CD4-positive, alpha-beta T cell treated with Interleukin-17A for 4 hours (primary cell): ENCODE results near the gene RPS6KA2.
A peak's percentile ranks its signal among the peaks of the same experiment; 100 is the strongest.
"Not testable (repeated sequence)": the region's sequence is repeated elsewhere in the genome, so short reads cannot be mapped to it uniquely, and the experiment has no call there.

Experiments used
- DNase-seq: peaks from one replicate; pipeline ENCODE4 v3.0.0-alpha.2; 2020; ENCODE audit warnings: mixed read lengths

Gene RPS6KA2

DNA sequence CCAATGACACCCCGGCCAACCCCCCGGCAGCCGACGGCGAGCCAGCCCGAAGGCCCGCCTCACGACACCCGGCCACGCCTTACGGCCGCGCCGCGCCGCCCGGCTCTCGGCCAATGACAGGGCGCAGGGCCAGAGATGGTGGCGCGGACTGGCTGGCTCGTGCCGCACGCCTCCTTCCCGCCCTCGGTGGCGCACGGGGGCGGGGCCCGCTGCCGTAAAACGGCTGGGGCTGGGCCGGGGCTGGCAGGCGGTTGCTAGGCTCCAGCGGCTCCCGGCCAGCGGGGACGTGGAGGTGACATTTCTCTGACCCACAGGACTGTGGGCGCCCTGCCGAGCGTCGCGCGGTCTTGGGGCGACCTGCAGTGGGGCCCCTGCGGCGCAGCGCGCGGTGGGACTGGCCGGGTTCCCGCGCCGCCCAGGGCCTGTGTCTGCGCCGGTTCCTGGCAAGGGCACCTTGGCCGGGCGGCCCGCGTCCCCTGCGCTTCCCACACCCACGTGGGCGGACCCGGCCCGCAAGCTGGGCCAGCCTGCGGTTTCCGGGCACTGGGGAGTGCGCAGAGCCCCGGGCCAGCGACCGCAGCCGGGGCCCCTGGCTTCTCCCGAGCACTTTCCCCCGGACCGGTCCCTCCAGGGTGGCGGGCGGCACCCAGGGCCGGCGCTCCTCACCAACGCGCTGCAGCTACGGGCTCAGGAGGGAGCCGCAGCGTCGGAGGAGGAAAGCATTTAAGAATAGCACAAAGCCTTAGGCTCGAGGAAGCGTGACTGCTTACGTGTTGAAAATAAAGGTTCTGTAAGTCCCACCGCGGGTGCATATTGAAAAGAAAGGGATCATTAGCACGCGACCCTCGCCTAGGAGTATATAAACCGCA, 243.9 kb downstream of the RPS6KA2 start, which contains the start of gene MPC1:
TSS of gene MPC1 (minus strand) at position 8 of the 869 bp plus-strand sequence. CDS start 64 bp downstream, outside the sequence.
- peak; percentile 94 for DNase-seq

DNA sequence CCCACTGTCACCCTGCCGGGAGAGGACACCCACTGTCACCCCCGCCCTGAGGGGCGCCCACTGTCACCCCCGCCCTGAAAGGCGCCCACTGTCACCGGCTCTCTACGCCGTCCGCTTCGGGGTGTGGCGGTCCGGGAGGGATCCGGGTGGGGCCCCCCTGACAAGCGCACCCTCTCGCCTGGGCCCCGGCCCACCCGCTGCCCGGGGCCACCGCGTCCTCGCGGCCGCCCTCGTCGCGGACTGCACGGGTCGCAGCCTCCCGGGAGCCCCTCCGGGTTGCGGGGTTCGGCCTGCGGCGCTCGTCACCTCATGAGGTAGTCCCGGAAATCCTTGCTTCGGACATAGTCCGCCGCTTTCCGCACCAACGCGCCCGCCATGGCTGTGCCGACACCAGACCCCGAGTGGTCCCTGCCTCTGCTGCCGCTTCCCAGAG, 244.5 kb downstream of the RPS6KA2 start:
- DNase-seq: no peak

DNA sequence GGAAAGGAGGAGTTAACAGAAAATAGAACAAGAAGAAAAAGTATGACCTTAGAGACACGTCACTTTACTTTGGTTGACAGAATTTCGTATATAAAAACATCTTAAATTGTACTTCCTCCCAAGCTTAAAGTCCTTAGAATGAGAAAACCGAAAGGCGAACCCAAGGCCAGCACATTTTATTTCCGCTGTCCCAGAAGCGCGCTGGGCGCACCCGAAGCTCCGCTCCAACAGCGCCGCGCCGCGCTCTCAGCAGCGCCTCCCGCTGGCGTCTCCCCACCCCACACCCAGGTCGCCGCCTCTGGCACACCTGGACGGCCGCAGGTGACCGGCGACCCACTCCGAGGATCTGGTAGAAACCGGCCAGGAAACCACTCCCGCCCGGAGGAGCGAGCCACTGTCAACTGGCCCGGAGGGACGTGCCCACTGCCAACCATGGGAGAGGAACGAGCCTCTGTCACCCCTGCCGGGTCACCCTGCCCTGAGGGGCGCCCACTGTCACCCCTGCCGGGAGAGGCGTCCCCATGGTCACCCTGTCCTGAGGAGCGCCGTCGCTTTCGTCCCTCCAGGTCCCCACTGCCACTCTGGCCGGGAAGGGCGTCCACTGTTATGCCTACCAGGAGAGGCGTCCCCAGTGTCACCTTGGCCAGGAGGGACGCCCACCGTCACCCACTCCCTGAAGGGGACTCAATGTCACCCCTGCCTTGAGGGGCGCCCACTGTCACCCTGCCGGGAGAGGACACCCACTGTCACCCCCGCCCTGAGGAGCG, 245.1 kb downstream of the RPS6KA2 start:
- peak; percentile 75 for DNase-seq

DNA sequence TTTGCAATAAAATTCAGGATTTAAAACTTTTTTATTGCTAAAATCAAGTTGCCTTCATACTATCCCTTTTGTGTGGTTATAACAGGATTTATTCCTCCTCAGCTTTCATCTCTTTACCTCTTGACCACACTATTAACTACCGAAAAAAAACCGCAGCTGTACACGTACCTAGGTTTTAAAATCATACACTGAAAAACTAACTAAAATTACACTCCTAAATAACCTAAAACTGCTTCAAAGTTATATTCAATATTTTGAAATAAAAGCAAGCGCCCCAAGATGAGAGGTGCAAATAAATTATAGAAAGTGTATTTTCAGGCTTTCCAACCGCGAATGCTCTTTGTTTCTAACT, 245.7 kb downstream of the RPS6KA2 start:
- no peak for DNase-seq

DNA sequence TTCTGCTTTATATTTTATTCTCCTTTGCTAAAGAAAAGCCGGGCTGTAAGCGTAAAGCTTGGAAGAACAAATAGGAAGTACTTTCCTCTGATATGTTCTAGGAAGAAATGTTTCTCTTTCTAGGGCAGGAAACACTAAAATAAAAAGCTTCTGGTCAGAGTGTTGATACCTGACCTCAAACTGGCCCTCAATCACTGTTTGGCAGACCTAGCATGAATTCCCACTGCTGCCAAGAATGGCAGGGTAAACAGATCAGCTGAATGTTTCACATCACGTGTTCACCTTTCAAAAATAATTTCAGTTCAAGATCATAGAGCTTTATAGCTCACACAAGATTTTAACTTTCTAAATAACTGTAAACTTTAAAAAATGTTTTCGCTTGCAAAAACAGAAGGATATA, 247.3 kb downstream of the RPS6KA2 start:
- DNase-seq: no peak

DNA sequence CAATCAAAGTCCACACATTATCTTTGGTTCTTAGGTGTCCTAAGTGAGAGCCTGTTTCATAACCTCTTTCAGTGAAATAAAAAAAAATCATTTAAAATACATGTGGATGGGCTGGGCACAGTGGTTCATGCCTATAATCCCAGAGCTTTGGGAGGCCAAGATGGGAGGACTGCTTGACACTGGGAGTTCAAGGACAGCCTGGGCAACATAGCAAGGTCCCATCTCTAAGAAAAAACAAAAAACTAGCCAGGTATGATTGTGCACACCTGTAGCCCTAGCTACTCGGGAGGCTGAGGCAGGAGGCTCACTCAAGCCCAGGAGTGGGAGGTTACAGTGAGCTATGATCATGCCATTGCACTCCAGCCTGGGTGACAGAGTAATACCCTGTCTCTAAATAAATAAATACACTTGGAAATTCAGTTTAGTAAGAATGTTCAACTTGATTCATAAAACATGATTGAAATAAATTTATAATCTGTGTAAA, 247.9 kb downstream of the RPS6KA2 start:
- no peak for DNase-seq

DNA sequence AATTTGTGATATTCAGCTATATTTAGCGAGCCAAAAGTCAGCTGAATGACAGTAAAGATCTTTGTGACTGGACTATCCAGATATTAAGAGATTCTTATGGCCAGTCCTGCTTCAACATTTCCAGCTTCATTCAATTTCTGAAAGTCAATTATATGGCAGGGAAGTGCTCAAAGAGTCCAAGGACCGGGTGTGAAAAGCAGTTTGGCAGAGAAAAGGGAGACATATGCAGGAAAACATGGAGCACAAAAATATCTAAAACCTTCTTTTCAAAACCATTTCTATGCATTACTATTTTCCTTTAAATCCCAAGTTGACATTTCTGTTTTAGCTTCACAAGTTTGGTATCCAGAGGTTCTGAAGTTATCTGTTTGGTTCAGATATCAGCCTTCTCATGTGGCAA, 249.3 kb downstream of the RPS6KA2 start:
- no peak for DNase-seq

DNA sequence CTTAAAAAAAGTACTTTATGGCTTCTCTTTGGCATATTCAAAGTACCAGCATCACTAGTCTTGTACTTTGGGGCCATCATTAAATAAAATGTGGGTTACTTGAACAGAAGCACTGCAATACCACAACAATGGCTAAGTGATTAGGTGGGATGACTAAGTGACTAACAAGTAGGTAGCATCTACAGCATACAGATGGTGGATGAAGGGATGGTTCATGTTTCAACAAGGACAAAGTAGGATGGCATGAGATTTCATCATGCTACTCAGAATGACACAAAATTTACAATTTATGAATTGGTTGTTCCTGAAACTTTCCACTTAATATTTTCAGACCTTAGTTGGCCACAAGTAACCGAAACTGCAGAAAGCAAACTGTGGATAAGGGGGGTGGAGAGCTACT, 252.0 kb downstream of the RPS6KA2 start:
- DNase-seq: no peak

DNA sequence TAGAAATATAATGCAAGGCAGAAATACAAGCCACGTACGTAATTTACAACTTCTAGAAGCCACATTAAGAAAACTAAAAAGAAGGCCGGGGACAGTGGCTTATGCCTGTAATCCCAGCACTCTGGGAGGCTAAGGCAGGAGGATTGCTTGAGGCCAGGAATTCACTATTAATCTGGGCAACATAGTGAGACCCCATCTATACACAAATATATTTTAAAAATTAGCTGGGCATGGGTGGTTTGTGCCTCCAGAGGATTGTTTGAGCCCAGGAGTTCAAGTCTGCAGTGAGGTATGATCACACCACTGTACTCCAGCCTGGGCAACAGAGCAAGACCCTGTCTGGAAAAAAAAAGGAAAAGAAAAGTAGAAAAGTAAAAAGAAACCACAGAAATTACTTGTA, 256.6 kb downstream of the RPS6KA2 start:
- DNase-seq: no peak

DNA sequence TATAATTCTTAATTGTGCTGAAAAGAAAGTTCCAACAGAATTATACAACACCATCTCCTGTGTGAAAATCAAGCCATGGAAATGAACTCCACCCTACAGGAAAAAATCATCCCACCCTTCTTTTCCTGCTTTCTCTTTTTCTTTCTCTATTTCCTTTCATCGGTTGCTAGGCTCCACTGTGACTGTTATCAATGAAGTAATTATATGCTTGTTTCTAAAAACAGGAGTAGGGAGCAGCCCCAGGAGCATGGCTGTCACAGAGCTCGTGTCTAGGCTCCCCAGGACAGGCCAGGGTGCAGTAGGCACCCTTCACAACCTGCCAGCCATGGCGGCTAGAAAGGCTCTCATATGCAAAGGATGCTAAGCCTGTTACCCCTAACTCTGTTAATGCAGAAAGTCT, 257.3 kb downstream of the RPS6KA2 start:
- DNase-seq: no peak

DNA sequence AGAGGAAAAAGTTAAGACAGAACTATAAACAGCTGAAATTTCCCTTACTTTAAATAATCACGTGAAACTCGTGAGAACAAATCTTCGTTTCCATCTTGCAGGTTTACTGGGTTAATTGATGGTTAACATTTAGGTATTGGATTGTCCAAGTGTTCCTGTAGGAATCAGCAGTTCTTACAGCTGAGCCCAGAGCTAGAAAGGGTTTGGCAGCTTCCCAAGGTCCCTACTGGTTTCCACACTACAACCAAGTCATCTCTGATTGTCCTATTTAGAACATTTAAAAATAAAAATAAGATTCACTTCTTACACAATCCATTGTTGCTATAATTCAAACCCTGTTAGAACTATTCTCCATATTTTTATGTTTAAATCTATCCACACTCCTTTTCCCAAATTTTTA, 260.1 kb downstream of the RPS6KA2 start:
- no peak for DNase-seq

DNA sequence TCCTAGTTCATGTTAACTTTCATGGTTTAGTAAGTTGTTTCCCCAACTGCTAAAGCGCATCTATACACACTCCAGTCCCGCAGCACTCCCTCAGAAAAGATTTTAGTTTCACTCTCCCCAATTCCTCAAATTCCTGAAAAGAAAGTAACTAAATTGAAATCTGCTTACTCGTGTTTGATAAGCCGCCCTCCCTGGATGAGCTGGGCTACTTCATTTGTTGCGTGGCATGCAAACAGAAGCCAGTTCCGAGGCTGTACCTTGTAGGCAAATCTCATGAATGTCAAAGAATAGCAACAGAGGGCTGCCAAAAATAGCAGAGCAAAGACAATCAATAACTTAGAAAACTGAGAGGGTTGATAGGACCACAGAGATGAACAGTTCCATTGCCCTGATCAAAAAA, 261.2 kb downstream of the RPS6KA2 start:
- no peak for DNase-seq

DNA sequence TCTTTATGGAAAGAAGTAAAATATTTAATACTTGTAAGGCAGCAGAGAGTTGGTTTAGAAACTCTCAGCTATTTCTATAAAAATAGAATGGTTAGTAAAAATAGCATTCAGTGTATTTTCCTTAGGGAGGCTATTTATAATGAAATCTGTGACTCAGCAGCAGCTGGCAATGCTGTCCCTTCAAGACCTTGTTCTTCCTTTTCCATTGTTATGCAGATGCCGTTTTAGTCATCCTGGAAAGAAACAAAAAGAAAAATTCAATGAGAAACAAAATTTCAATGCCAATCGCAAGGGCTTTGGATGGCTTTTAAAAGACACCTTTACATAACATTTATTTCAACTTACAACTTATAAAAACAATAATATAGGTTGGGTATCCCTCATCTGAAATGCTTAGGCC, 261.8 kb downstream of the RPS6KA2 start:
- no peak for DNase-seq

DNA sequence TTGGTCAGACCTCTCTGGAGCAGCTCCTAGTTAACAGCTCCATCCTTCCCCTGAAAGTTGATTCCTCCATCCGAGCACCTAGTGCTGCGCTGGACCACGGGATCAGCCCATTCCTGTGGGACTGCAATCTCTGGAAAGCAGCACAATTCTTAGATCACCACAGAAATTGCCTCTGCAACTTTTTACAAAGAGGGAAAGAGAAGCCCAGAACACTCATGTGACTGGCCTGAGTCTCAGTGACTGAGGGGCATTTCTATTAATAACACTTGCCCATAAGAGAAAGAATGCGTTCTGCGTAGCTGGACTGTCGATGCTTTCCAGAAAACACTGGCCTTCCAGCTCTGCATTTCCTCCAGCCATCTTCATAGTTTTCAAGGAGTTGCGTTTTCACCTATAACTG, 262.6 kb downstream of the RPS6KA2 start:
- no peak for DNase-seq

DNA sequence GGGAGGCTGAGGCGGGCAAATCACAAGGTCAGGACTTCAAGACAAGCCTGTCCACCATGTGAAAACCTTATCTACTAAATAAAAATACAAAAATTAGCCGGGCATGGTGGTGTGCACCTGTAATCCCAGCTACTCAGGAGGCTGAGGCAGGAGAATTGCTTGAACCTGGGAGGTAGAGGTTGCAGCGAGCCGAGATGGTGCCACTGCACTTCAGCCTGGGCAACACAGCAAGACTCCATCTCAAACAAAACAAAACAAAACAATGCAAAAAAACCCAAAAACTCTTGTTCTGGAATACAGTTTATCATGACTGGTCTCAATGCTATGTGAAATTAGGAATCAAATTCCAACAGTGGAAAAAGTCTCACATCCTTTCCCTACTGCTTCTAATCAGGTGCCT, 264.6 kb downstream of the RPS6KA2 start:
- DNase-seq: not testable (repeated sequence)

DNA sequence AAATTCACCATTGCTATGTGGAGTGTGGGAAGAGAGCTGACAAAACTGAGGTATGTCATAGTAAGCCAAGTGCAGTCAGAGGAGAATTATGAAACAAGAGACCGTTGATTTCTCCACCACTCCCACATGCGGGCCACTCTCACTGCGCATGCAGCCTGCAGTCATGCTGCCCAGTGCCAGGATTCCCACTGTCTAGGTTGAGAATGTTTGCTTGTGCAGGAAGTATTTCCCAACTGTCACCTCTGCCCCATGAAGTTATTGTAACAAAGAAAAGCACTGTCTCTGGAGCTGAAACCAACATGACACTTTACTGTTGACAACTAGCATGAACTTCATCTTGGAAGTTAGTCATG, 266.0 kb downstream of the RPS6KA2 start:
- DNase-seq: no peak

DNA sequence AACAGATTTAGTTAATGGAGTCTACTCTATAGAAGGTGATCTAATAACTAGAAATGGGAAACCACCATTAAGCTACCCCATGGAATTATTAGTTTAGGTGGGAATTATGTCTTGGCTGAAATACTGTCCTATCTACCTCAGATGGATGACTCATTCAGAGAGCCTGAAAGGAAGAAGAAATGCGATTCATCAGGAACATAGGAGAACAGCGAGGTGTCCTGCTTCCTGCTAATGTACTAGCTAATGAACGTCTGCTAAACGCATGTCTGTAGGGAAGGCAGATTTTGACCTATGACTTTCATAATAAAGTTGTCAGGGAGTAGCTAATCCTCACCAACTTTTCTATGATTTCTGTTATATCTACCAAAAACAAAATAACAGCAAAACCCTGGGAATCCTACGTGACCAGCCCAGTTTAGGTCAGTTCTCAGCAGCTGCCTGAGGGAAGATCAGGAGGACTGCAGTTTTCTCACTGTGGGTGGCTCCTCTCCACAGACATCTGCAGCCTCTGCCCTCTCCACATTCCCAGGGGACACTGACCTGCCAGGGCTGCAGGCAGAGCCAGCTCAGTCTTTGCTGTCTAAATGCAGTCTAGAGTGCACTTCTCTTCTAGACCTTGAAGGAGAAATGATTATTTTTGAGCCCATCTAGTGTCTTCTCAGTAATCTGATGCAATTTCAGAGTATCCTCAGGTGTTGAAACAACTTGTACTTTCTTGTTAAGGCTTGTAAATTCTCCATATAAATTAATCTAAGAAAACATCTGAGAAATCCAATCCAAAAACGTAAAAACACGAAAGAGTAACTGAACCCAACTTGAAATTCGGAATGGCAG, 266.6 kb downstream of the RPS6KA2 start:
- no peak for DNase-seq
